Fibroblast of villous mesenchyme (primary cell): ENCODE data around the gene NLGN1. TPM values are rescaled to one million over a fixed set of nuclear protein-coding genes. Genes with fewer than 3 reads are reported as not detected.

Source experiments
- DNase-seq: peaks from one replicate; pipeline ENCODE4 v3.0.0-alpha.2; 2010; ENCODE audit warnings: low read depth
- H3K4me3 ChIP-seq: 2 replicates; pipeline ENCODE4 v1.5.1; 2011; ENCODE audit warnings: low read depth, mild to moderate bottlenecking, low read length
- CTCF ChIP-seq: IDR thresholded peaks from 2 replicates; pipeline ENCODE4 v1.5.1; 2012; ENCODE audit warnings: low read depth, mild to moderate bottlenecking, low read length; ENCODE audit not compliant: insufficient read depth
- total RNA-seq: library from RNA; depleted of rRNA; stranded (reverse); fragments of >200 nt; gene quantifications from 2 replicates; pipeline ENCODE4 v1.2.3, GENCODE V29; 2012

Gene NLGN1
- total RNA-seq, 1 donor: 18.1 TPM

DNA sequence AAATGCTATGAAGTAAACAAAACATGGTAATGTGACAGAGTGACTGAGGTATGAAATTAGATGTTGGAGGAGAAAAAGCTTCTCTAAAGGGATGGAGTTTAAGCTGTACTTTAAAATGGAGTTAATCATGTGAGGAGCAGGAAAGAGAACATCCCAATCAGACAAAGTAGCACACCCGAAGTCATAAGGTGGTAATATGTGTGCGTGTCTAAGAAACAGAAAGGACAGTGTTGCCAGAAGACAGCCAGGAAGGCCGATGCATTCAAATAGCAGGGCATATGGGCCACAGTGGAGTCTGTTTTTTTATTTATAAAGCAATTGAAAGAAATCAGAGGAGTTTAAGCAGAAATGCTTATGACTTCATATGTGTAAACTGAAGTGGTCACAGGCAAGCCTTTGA lies 376.3 kb downstream of the NLGN1 start:
- no peak overlapping the region for H3K4me3 ChIP-seq
- TF ChIP-seq CTCF: no peak
- DNase-seq: no peak

GRCh38 chr3:173774294-173774693 lies 376.8 kb downstream of the NLGN1 start:
- no peak overlapping the region for H3K4me3 ChIP-seq
- DNase-seq: no peak
- TF ChIP-seq CTCF: no peak

- no peak for TF ChIP-seq CTCF
- H3K4me3 ChIP-seq: no peak overlapping the region
- DNase-seq: no peak
Observed at GRCh38 chr3:173778251-173778650, 380.7 kb downstream of the NLGN1 start.

DNA sequence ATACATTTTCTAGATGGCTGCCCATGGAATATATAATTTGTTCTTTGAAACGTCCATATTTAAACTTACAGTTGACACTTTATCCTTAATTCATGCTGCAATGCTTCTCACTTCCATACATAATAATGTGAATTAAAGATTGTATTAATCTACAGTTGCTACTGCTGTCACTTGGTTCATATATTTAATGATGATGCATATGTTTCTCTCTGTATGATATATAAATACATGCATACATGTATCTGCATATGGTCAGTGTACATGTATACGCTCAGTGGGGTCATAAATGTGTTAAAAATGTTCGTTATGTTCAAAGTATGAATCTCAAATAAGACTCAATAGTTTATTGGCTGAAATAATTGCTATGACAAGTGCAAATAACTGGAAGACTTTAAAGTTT lies 382.5 kb downstream of the NLGN1 start:
- no peak overlapping the region for H3K4me3 ChIP-seq
- no peak for DNase-seq
- TF ChIP-seq CTCF: no peak

DNA sequence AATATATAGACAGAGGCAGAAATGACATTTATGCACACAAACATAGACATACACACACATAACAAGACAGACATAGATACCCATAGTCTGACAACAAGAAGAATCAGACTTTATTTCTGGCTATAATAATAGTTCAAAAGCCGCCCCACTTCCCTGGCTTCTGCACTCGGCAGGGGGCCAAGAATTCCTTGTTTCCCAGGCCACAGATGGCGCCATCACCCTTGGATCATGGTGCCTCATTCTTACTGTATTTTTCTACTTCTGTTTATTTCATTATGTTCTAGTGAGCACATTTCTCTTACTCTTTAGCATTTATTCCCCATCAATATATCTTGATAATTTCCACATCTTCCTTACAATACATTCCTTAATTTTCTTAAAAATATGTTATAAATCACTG lies 387.5 kb downstream of the NLGN1 start:
- H3K4me3 ChIP-seq: no peak overlapping the region
- TF ChIP-seq CTCF: no peak
- no peak for DNase-seq

DNA sequence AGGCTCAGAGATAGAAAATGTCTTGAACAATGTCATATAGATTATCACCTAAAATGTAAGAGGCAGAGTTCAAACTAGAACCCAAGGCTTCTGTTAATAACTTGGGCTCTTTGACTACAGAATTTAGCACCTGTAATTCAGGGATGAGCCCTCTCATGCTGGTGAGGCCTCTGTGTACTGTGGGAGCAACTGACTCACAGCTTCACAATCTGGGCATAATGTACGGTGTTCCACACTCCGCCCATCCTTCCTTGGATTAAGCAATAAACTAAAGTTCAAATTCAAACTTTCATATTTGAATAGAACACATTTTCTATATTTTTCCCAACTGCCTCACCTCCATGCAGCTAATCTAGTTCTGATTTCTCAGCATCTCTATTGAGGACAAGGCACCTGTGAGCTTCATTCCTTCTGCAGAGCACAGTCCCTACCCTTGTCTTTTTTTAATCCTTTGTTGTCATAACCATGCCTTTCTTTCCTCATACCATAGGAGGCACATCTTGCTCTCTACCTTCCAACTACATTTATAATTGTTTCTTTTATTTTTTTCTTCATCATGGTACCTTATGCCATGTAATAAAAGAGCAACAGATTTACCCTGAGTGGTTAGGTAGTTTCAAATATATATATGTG lies 392.1 kb downstream of the NLGN1 start:
- H3K4me3 ChIP-seq: no peak overlapping the region
- no peak for TF ChIP-seq CTCF
- no peak for DNase-seq

DNA sequence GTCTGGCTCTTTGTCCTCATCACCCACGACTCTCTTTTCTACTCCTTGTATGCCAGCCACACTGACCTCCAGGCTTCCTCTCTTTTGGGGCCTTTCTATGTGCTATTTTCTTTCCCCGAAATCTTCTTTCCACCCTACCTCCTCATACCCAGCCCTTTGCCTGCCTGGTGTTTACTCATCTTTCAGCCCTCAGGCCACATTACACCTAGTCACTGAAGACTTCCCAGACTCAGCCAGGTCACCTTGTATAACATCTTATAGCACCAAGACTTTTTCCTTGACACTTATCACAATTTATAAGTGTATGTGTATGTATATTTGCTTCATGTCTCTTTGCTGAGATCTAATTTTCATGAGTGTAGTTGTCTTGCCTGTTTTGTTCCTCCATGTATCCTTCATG lies 396.4 kb downstream of the NLGN1 start:
- TF ChIP-seq CTCF: no peak
- H3K4me3 ChIP-seq: no peak overlapping the region
- no peak for DNase-seq
